HepG2 (cell line): ENCODE results near the gene TMEM95. TPM values are rescaled to one million over a fixed set of nuclear protein-coding genes. Genes with fewer than 3 reads are reported as not detected.

ENCODE experiments used
- BRCA1 ChIP-seq: sonication (generic); formaldehyde crosslinking; IDR thresholded peaks from 2 replicates; pipeline ENCODE4 v1.4.0; 2020; ENCODE audit warnings: missing genetic modification reagents
- HBP1 ChIP-seq: IDR thresholded peaks from 2 replicates; pipeline ENCODE4 v1.6.1; 2016; ENCODE audit warnings: low read depth, control low read depth
- HES4 ChIP-seq: sonication (generic); formaldehyde crosslinking; IDR thresholded peaks from 2 replicates; pipeline ENCODE4 v1.9.0; 2021; ENCODE audit warnings: mild to moderate bottlenecking, missing genetic modification reagents, borderline replicate concordance
- JUN ChIP-seq: sonication (generic); formaldehyde crosslinking; IDR thresholded peaks from 2 replicates; pipeline ENCODE4 v1.4.0; 2020; ENCODE audit warnings: mild to moderate bottlenecking, missing genetic modification reagents
- NPAS2 ChIP-seq: sonication (generic); formaldehyde crosslinking; IDR thresholded peaks from 2 replicates; pipeline ENCODE4 v1.8.0; 2022; ENCODE audit warnings: mild to moderate bottlenecking, missing genetic modification reagents, borderline replicate concordance
- PRMT3 ChIP-seq: sonication (generic); formaldehyde crosslinking; IDR thresholded peaks from 2 replicates; pipeline ENCODE4 v1.8.1; 2022; ENCODE audit warnings: low read depth, mild to moderate bottlenecking, moderate library complexity, missing genetic modification reagents, borderline replicate concordance
- SMAD3 ChIP-seq: sonication (generic); formaldehyde crosslinking; IDR thresholded peaks from 2 replicates; pipeline ENCODE4 v1.4.0; 2020; ENCODE audit warnings: missing genetic modification reagents
- ZBTB40 ChIP-seq, 2 experiments: fragments of 450-650 bp in 1 of 2; sonication (generic) in 1 of 2; formaldehyde crosslinking in 1 of 2; IDR thresholded peaks; 2 replicates each; pipeline versions ENCODE4 v1.6.1 to v1.8.0; 2016 to 2022; ENCODE audit warnings: antibody characterized with exemption in 1 of 2, mild to moderate bottlenecking in 1 of 2, missing genetic modification reagents in 1 of 2
- ZNF230 ChIP-seq: sonication (generic); formaldehyde crosslinking; IDR thresholded peaks from 2 replicates; pipeline ENCODE4 v1.4.0; 2020; ENCODE audit warnings: mild to moderate bottlenecking, missing genetic modification reagents
- ZNF414 ChIP-seq: sonication (generic); formaldehyde crosslinking; IDR thresholded peaks from 2 replicates; pipeline ENCODE4 v1.5.0; 2020; ENCODE audit warnings: missing genetic modification reagents
- ZNF749 ChIP-seq: sonication (generic); formaldehyde crosslinking; IDR thresholded peaks from 2 replicates; pipeline ENCODE4 v1.8.0; 2022; ENCODE audit warnings: mild to moderate bottlenecking, missing genetic modification reagents, moderate library complexity, borderline replicate concordance
- polyA plus RNA-seq, 8 experiments: library from polyadenylated mRNA; depleted of rRNA in 3 of 8; stranded (reverse) in 7 of 8; unstranded in 1 of 8; fragments of >200 nt; fragmentation: Illumina TruSeq in 4 of 8; extraction: Trizol in 4 of 8; gene quantifications; 2 replicates each; pipeline versions ENCODE4 v1.2.1 to v1.2.3, GENCODE V29; 2011 to 2016; ENCODE audit warnings: low read depth in 4 of 8, missing spikeins in 1 of 8, mixed read lengths in 1 of 8; ENCODE audit not compliant: insufficient read depth in 1 of 8
- total RNA-seq, 5 experiments: library from RNA; depleted of rRNA; stranded (reverse); fragments of >200 nt; fragmentation: Illumina TruSeq; extraction: Trizol; gene quantifications; 2 replicates each; pipeline ENCODE4 v1.2.3, GENCODE V29; 2016; ENCODE audit warnings: low read depth in 1 of 5
- TF ChIP-seq, protein P1 (sequence below): sonication (generic); formaldehyde crosslinking; IDR thresholded peaks from 2 replicates; pipeline ENCODE4 v1.4.0; 2020; ENCODE audit warnings: missing genetic modification reagents
- TF ChIP-seq, protein P2 (sequence below): sonication (generic); formaldehyde crosslinking; IDR thresholded peaks from 2 replicates; pipeline ENCODE4 v1.5.0; 2020; ENCODE audit warnings: mild to moderate bottlenecking, missing genetic modification reagents

The TMEM95 gene
- total and polyA plus RNA-seq, 2 of the 13 experiments (the other 11 are each of a cell fraction or from before 2014, with no cell fraction given), result not detected

DNA sequence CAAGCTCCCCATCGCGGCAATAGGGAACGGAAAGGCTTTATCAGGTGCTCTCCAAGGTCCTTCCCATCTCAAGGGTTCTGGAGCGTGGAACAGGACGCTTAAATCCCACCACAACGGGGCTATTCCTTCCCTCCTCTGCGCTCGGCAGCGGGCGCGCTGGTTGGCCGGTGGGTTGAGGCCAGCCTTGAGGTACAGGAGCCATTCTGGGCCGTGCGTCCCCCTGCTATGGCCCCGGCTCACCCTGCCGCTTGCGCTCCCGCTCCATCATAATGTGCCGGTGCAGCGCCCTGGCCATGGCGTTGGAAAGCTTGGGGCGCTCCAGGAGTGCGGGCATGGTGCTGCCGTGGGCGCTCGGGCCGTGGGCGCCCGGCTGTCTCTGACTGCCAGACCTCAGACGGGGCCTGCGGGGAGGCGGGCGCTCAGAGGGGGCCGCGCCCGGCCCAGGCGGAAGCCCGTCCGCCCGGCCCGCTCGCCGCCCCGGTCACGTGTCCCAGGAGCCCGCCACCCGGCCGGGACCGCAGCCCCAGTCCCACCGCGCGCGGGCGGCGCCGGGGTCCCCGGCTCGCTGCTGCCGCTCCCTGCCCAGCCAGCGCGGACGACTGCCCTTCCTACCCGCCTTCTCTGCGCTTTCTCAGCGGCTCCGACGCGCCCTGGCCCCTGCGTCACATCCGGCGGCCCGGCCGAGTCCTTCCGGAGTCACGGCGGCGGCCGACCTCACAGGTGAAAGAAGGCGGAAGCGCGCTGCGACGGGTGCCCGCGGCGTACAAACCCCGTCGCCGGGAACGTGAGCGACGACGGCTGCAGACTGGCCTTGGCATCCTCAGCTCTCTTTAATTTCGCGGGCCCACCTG, 40.0 kb upstream of the TMEM95 start, which contains the start of gene GPS2 (continued):
- TF ChIP-seq ZNF749 (peak; percentile 52; the same call in 1 of the 2 replicates), PRMT3 (no peak), ZNF230 (CRISPR knock-in tag) (no peak), JUN (CRISPR knock-in tag) (no peak), HES4 (CRISPR knock-in tag) (no peak), HBP1 (0 out of 2 replicates have a peak, but pooled peaks have one; percentile 70), BRCA1 (CRISPR knock-in tag) (peak; percentile 83; the same call in 1 of the 2 replicates), ZBTB40 (IDR thresholded peaks at IDR 0.05) (peak; percentile 83), ZBTB40 (CRISPR knock-in tag; IDR thresholded peaks at IDR 0.05) (no peak; the same call in none of the 2 replicates), NPAS2 (no peak), SMAD3 (CRISPR knock-in tag) (0 out of 2 replicates have a peak, but pooled peaks have one; percentile 59), ZNF414 (no peak)
- TF ChIP-seq, protein P1, sequence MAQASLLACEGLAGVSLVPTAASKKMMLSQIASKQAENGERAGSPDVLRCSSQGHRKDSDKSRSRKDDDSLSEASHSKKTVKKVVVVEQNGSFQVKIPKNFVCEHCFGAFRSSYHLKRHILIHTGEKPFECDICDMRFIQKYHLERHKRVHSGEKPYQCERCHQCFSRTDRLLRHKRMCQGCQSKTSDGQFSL (CRISPR knock-in tag), result 0 out of 2 replicates have a peak, but pooled peaks have one; percentile 36
- TF ChIP-seq, protein P2, sequence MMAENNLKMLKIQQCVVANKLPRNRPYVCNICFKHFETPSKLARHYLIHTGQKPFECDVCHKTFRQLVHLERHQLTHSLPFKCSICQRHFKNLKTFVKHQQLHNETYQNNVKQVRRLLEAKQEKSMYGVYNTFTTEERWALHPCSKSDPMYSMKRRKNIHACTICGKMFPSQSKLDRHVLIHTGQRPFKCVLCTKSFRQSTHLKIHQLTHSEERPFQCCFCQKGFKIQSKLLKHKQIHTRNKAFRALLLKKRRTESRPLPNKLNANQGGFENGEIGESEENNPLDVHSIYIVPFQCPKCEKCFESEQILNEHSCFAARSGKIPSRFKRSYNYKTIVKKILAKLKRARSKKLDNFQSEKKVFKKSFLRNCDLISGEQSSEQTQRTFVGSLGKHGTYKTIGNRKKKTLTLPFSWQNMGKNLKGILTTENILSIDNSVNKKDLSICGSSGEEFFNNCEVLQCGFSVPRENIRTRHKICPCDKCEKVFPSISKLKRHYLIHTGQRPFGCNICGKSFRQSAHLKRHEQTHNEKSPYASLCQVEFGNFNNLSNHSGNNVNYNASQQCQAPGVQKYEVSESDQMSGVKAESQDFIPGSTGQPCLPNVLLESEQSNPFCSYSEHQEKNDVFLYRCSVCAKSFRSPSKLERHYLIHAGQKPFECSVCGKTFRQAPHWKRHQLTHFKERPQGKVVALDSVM (CRISPR knock-in tag), result no peak
